GM19193 (cell line): Measurements from ENCODE around the gene RLN1.
"Not testable (repeated sequence)": the region's sequence is repeated elsewhere in the genome, so short reads cannot be mapped to it uniquely, and the experiment has no call there.

Experiments used
- POLR2A ChIP-seq: IDR thresholded peaks from 4 replicates; pipeline ENCODE4 v1.6.1; 2011; ENCODE audit not compliant: insufficient read depth, insufficient read length; ENCODE audit errors: extremely low read depth

RLN1 gene, protein sequence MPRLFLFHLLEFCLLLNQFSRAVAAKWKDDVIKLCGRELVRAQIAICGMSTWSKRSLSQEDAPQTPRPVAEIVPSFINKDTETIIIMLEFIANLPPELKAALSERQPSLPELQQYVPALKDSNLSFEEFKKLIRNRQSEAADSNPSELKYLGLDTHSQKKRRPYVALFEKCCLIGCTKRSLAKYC

DNA sequence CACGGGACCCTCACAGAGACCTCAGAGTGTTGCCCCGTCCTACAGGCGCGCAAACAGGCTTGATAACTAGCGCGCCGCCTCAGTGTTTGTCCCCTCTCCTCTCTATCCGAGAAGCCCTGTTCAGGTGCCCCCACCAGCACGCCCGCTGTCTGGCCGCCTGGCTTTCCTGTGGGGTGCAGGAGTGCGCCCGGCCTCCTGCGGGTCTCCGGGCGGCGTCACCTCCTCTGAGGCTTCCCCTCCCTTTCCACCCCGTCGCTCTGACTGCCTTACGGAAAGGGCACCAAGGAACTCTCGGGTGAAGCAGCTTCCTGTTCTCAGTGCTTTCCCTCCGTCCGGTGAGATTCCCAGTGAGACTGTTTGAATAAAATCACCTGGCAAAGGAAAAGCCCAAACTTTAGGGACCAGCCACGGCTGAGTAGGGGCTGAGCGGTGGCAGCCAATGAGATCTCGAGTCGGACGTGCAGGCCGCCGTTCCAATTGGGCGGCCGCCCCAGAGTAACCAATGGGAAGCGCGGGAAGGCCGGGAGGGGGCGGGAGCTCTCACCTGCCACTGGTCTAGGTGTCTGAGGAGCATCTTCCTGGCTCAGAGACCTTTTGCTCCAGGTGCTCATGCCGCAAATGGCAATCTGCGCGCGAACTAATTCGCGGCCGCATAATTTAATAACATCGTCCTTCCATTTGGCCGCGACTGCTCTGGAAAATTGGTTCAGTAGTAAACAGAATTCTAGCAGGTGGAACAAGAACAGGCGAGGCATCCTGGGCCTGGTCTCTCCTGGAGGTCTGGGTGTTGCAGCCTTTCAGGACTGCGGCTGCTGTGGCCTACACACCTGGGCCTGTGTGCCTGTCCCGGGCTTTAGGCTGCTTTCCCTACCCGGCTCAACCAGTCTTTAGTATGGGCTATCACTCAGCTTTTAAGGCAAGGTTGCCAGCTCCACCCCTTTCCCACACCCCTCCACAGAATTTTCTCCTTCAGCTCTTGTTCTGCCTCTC is at the start of gene RLN1:
TSS of gene RLN1 (minus strand) at position 885 of the 990 bp plus-strand sequence. CDS start at position 755, 130 bp downstream.
- TF ChIP-seq POLR2A, result not testable (repeated sequence)

GRCh38 chr9:5389109-5389732 is 49.5 kb upstream of the RLN1 start:
- TF ChIP-seq POLR2A, result no peak

- no peak for TF ChIP-seq POLR2A
These were observed 48.5 kb upstream of the RLN1 start for GRCh38 chr9:5388026-5388819.

- no peak for TF ChIP-seq POLR2A
These were observed 44.8 kb upstream of the RLN1 start for GRCh38 chr9:5384436-5384835.

- no peak for TF ChIP-seq POLR2A
These were observed 42.8 kb upstream of the RLN1 start for GRCh38 chr9:5382479-5382878.

DNA sequence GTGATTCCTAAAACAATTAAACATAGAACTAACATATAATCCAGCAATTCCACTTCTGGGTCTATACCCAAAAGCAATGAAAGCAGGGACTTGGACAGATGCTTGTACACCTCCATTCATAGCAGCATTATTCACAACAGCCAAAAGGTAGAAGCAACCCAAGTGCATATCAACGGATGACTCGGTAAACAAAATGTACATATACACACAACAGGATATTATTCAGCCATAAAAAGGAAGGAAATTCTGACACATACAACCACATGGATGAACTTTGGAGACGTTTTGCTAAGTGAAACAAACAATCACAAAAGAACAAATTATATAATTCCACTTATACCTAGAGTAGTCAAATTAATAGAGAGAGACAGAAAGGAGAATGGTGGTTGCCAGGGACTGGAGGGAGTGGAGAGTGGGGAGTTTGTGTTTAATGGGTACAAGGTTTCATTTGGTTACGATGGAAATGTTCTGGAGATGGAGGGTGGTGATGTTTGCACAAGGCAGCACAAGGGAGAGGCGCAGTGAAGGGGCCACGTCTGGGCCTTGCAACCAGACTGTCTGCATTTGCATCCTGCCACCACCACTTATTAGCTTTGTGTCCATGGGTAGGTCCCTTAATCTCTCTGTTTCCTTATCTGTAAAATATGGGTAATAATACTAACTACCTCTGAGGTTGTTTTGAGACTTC is 36.3 kb upstream of the RLN1 start:
- no peak for TF ChIP-seq POLR2A

DNA sequence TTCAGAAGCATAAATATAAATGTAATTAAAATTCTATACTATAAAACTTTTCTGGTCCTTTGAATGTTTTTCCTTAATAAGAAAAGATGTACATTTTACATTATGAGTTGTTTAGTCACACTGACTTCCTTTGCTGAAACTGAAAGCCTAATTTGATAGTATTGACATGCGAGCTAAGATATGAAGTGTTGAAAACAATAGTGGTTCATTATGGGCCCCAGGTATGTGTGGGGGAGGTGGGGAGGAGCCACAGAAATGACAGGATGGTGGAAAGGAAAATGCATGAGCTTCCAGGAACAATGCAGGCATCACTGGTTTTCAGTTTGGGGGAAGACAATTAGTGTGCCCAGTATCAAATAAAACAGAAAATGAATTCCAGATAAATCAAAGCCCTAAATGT is 35.4 kb upstream of the RLN1 start:
- no peak for TF ChIP-seq POLR2A

GRCh38 chr9:5364294-5365024 is 24.8 kb upstream of the RLN1 start:
- no peak for TF ChIP-seq POLR2A

DNA sequence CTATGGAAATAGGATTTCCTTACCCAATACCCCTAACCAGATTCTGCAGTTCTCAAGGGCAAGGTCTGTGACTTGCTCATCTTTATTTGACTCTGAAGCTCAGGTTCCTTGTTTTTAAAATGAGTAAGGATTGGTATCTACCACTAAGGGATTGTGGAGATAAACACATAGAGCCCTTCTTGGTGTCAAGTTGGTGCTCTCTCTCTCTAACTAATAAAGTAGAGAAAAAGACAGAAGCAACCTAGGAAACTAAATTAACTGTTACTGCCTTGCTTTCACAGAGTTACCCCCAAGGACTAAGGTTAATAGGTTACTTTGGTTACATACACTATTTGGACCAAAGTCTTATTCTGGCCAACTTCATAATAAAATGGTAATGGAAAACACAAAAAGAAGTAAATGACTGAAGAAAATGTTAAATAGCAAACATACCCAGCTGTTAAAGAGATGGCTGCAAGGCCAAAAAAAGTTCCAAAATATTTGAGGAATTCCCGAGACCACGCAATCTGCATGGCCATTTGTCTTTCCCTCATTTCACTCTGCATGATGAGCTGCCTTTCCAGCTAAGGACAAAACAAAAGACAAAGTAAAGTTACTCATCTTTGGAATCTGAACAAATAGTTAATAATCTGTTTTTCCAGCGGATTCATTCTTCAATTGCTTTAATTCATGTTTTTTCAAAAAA is 21.8 kb upstream of the RLN1 start:
- TF ChIP-seq POLR2A, result no peak

GRCh38 chr9:5360341-5360740 is 20.7 kb upstream of the RLN1 start:
- TF ChIP-seq POLR2A, result no peak

DNA sequence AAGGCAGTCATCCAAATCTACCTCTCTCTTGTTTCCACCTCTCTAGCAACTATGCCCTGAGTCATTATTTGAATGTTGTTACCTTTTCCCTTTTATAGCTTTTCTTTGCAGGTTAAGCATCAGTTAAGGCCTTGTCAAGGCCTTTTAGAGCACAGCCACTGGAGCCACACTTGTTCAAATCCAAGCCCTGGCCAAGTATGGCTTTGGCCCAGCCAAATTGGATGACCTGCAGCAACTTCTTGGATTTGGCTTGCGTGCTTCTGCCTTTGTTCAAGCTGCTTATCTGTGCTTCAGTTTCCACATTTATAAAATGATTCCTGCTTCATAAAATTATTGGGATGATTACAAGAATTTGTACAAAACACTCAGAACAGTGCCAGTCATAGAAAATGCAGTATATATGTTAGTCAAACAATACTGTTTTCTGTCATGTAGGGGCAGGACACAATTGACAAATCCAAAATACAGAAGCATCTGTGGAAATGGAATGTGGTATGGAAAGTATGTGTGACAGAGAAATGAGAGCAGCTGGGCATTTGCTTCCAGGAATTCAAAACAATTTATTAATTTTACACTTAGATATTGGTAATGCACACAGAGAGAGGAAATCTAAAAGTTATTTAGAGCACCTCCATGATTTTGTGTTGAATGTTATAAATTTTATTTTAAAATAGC is 17.9 kb upstream of the RLN1 start:
- no peak for TF ChIP-seq POLR2A

- no peak for TF ChIP-seq POLR2A
These were observed 16.1 kb upstream of the RLN1 start for GRCh38 chr9:5355817-5356216.
